ENCODE measurements around the gene CNGA2. TPM values are rescaled to one million over a fixed set of nuclear protein-coding genes. Genes with fewer than 3 reads are reported as not detected.
"Not testable (repeated sequence)": the region's sequence is repeated elsewhere in the genome, so short reads cannot be mapped to it uniquely, and the experiment has no call there.

The CNGA2 gene
- total RNA-seq (2014; rRNA removed; shearing (Covaris generic)): not detected in 2 replicates
- polyA plus RNA-seq (2014; cell fraction: nucleus; rRNA removed): not detected in 2 replicates

- DNase-seq (ENCODE audit: extremely low read depth, low read depth): no peak
Observed at GRCh38 chrX:151734446-151734845, at the start of gene CNGA2. Gene CNGA2, plus strand, starts transcription at chrX:151734746. Its CDS starts 3,738 bp downstream, at chrX:151738484.

DNA sequence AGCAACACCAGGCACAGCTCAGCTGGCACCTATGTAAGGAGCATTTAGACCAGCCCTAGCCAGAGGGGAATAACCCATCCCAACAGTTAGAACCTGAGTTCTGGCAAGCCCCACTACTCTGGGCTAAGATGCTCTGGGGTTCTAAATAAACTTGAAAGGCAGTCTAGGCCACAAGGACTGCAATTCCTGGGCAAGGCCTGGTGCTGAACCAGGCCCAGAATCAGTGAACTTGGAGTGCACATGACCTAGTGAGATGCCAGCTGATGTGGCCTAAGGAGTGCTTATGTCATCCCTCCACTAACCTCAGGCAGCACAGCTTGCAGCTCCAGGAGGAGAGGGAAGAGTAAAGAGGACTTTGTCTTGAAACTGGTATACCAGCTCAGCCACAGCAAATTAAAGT, 46.9 kb upstream of the CNGA2 start:
- no peak for DNase-seq (ENCODE audit: extremely low read depth, low read depth)

GRCh38 chrX:151688695-151689094, 45.9 kb upstream of the CNGA2 start:
- no peak for DNase-seq (ENCODE audit: extremely low read depth, low read depth)

DNA sequence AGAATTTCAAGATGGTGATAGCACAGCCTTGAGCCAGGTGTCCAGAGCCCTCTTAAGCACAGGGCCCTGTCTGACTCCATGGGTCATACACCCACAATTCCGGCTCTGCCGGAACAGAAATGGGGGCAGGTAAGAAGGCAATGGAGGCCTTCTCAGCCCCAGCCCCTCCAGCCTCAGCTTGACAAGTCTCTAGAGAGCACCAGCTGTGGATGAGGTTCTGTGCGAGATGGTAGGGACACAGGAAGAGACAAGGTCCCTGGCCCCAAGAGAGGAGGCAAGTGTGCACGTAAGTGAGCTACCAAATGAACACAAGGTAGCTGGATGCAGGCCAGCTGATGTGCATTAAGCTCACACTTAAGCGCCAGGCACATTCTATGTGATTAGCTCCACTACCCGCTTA, 41.7 kb upstream of the CNGA2 start:
- DNase-seq (ENCODE audit: extremely low read depth, low read depth): no peak

- DNase-seq (ENCODE audit: extremely low read depth, low read depth): no peak
Observed at GRCh38 chrX:151694121-151694520, 40.4 kb upstream of the CNGA2 start.

DNA sequence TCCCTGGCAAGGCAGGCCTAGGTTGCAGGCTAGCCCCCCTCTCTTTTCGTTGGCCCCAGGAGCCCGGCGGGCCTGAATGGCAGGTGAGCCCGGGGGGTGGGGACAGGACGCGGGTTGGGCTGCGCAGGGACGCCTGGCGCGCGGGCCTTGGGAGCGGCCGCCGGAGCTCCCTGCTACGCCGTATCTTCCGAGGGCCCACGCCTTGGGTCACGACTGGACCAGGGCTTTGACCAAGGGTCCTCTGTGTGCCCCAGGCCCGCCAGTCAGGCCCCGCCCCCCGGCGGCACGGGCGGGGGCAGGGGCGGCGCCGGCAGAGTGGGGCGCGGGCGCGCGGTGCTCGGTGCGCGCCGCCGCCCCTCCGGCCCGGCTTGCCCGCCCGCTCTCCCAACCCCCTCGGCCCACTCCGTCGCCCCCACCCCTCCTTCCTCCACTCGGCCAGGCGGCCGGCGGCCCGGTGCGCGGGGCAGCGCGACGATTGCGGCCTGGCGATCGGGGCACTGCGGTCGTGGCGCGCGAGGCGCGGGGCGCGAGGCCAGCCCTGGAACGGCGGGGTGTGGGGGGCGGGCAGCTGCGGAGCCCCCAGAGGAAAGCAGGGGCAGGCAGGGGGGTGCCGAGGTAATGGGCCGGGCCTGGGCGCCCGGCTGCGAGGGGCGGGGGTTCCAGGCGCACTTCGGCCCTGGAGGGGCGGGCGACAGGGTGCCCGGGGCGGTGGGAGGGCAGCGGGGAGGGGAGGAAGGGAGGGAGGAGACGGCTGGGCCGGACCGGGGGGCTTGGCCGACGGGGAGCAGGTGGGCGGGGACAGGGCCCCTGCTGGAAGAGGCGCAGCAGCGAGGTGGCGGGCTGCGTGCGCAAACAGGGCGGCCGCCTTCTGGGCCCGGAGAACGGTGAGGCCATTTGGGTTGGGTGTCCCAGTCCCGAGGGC, 39.6 kb upstream of the CNGA2 start, which contains the start of gene PRRG3:
Gene PRRG3, plus strand, starts transcription at position 798 of the 922 bp plus-strand sequence. CDS start 3,357 bp downstream, outside the sequence.
- no peak for DNase-seq (ENCODE audit: extremely low read depth, low read depth)

DNA sequence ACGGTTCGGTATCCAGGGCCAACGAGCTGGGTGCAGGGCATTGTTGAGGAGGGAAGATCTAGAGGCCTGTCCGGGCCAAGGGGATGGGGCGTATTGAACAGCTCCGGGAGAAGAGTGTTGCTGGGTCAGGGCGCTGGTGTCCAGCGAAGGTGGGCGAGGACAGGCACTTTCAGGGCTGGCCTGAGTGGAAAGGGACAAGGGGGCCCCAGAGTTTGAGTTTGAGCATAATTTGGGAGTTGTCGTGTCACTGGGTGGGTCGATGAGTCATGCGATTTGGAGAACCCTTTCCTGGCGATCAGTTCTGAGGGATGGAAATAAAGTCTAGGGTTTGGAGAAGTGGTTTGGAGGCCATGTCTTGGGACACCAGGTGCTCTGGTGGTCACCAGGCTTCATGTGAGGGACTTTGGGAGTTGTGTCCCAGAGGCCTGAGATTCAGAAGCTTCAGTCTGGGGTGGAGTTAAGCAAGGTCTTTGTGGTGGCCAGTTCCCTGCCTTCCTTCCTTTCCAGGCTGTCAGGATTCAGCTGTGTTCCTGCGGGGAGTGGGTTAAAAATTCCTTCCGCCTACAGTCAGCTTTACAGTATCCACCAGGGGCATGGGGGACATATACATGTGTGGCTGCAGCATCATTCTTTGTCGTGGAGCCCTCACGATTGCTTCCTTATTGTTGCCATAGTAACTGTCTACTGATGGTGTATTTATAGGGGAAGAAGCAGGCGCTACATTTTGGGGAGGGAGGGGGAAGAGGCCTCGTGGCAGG, 38.8 kb upstream of the CNGA2 start:
- DNase-seq (ENCODE audit: extremely low read depth, low read depth): no peak

GRCh38 chrX:151697082-151697481, 37.5 kb upstream of the CNGA2 start:
- not testable (repeated sequence) for DNase-seq (ENCODE audit: extremely low read depth, low read depth)

DNA sequence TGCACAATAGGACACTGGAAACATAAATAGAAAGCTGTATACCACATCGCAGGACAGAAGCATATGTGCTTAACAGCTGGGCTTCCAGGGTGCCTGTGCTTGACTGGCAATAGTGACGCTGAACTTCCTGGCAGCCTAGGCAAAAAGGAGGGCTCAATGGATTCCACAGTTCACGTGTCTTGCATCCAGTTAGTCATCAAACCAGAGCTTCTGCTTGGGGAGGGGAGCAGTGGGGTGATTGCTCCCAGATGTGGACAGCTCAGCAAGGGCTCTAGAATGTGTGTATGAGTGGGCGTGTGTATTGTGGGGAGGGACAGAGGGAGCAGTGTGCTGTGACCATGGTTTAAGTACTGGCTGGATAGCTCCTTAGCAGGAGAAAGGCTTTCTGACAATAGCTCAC, 37.0 kb upstream of the CNGA2 start:
- DNase-seq (ENCODE audit: extremely low read depth, low read depth): no peak

GRCh38 chrX:151698485-151698884, 36.1 kb upstream of the CNGA2 start:
- no peak for DNase-seq (ENCODE audit: extremely low read depth, low read depth)

- DNase-seq (ENCODE audit: extremely low read depth, low read depth): no peak
Observed at GRCh38 chrX:151699746-151700145, 34.8 kb upstream of the CNGA2 start.

- DNase-seq (ENCODE audit: extremely low read depth, low read depth): no peak
Observed at GRCh38 chrX:151700581-151700980, 34.0 kb upstream of the CNGA2 start.

GRCh38 chrX:151701071-151701470, 33.5 kb upstream of the CNGA2 start:
- no peak for DNase-seq (ENCODE audit: extremely low read depth, low read depth)

GRCh38 chrX:151701531-151701930, 33.0 kb upstream of the CNGA2 start:
- no peak for DNase-seq (ENCODE audit: extremely low read depth, low read depth)

DNA sequence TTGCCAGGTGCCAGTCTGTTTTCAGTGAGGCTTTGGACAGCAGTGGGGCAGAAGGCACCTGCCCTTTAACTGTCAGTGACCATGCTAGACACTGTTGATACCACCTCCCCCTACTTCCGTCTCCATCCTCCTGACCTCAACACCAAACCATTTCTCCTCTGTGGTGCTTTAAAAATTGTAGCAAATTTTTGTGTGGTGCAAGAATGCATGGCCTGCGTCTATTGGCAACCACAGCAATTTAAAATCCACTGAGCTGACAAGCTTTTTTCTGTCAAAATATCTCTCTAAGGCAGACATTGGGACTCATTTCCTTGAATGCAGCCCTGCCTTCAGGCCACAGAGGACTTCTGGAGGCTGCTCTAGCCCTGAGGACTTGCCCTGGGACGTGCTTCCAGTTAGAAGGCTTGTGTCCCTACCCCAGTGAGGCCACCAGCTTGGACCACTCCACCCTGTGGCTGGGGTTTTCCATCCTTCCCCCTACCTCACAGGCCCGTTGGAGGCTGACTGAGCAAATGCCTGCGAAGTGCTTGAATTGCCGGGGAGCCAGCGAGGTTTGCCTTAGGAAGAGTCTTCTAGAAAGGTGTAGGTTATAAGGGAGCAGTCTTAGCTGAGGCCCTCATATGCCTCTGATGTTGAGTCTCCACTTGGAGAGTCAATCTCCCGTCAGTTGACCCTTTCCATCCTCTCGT, 32.4 kb upstream of the CNGA2 start:
- DNase-seq (ENCODE audit: extremely low read depth, low read depth): no peak

DNA sequence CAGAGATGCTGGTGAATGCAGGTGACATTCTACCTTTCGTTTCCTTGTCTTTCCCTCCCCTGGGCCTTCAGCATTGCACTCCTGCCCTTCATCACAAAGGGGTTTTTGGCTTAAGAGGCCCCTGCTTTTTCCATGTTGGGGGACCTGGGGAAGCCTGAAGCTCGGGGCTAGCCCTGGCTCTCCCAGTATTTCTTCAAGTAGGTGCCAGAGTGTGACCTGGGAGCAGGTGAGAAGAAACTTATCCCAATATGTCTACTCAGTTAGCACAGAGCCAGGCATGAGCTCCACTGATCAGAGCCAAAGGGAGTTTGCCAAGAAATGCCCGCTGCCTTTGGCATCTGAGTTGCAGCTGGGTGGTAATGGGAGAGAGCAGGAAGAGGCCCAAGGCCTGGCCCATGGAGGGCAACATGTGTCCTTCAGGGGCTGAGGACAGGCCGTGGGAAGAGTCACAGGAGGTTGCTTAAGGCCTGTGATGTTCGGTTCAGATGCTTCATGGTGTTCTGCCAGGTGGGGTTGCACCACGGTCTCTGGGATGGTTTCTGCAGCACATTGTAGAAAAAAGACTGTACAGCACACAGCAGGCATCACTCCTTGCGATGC, 31.7 kb upstream of the CNGA2 start:
- DNase-seq (ENCODE audit: extremely low read depth, low read depth): no peak

DNA sequence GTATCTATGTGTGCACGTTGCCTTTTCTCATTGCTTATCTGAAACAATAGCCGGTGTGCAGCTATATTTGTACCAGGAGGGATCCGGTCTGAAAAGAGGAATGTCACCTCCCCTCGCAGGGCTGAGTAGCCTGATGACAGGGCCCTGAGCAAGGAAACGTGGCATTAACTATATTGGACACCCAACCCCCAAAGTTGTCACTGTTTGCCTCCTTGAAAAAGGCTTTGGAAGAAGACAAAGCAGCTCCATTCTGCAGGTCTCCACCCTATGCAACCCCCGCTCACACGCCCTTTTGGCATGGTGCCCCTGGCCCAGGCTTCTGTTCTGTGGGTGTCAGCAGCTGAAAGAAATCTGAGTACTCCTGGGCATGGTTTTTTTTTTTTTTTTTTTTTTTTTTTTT, 31.1 kb upstream of the CNGA2 start:
- no peak for DNase-seq (ENCODE audit: extremely low read depth, low read depth)

DNA sequence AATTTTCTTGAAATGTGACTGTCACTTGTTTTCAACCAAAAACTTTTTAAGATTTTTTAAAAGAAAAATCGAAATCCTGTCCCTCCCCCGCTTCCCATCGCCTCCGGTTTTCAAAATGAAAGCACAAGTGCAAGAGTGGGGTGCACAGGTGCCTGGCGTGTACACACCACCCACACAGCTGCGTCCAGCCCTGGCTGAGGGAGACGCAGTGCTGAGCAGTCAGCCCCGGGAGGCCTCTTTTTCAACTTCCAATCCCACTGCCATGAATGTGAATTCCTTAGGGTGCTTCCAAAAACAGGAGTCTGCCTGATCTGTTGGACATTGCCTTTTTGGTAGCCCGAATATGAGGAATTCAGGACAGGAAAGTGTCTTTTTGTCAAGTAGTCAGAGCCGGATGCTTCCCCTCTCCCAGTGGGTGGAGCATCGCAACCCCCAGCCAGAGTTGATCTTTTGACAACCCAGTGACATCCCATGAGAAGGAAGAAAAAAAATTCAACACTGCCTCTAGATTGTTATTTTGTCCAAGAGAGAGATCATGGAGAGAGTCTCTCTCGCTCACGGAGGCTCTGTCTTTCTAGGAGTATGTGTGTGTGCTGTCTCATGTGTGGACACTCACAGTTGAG, 30.4 kb upstream of the CNGA2 start:
- no peak for DNase-seq (ENCODE audit: extremely low read depth, low read depth)

- no peak for DNase-seq (ENCODE audit: extremely low read depth, low read depth)
Observed at GRCh38 chrX:151708821-151709220, 25.7 kb upstream of the CNGA2 start.

DNA sequence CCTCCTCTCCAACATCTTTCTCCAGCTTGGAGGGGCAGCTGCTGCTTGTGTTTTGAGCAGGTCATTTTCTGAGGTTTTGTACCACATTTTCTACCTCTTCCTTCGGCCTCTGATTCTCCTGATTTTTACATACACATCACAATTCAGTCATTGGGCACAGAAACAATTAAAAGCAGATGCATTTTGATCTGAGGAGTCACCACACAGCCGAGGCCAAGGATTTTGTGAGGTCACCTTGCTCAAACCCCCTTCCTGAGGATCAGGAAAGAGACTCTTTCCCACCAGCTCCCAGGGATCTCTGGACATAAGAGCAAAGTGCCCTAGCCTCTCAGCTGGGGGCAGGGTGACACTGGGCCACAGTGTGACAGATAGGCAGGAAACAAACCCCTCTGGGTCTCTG, 24.1 kb upstream of the CNGA2 start:
- DNase-seq (ENCODE audit: extremely low read depth, low read depth): no peak
